GM19467 (cell line): ENCODE results near the gene CALCOCO2.
"Not testable (repeated sequence)": the region's sequence is repeated elsewhere in the genome, so short reads cannot be mapped to it uniquely, and the experiment has no call there.

ENCODE experiments used
- ATAC-seq: cut with Tn5 transposase; IDR thresholded peaks from one replicate; pipeline ENCODE4 v1.9.1; 2021; ENCODE audit warnings: mild to moderate bottlenecking, moderate library complexity; ENCODE audit not compliant: unreplicated experiment

Gene CALCOCO2

GRCh38 chr17:48820936-48821335 is 9.9 kb upstream of the CALCOCO2 start:
- not testable (repeated sequence) for ATAC-seq

GRCh38 chr17:48825446-48826381 is 5.1 kb upstream of the CALCOCO2 start:
- no peak for ATAC-seq

GRCh38 chr17:48831549-48831883 is 681 bp downstream of the CALCOCO2 start:
- no peak for ATAC-seq

GRCh38 chr17:48834973-48835372 is 4.1 kb downstream of the CALCOCO2 start:
- ATAC-seq, result no peak

- no peak for ATAC-seq
Observed at GRCh38 chr17:48835971-48836370, 5.1 kb downstream of the CALCOCO2 start.

GRCh38 chr17:48837458-48837857 is 6.6 kb downstream of the CALCOCO2 start:
- ATAC-seq, result not testable (repeated sequence)

- ATAC-seq, result no peak
Observed at GRCh38 chr17:48840441-48840840, 9.6 kb downstream of the CALCOCO2 start.

GRCh38 chr17:48841395-48841831 is 10.6 kb downstream of the CALCOCO2 start:
- peak; percentile 70 for ATAC-seq

- no peak for ATAC-seq
Observed at GRCh38 chr17:48842746-48843145, 11.9 kb downstream of the CALCOCO2 start.

GRCh38 chr17:48843187-48843900 is 12.5 kb downstream of the CALCOCO2 start:
- no peak for ATAC-seq

GRCh38 chr17:48850792-48851323 is 20.0 kb downstream of the CALCOCO2 start:
- no peak for ATAC-seq

- no peak for ATAC-seq
Observed at GRCh38 chr17:48854774-48855476, 24.1 kb downstream of the CALCOCO2 start.

- no peak for ATAC-seq
Observed at GRCh38 chr17:48856122-48856821, 25.4 kb downstream of the CALCOCO2 start.

- no peak for ATAC-seq
Observed at GRCh38 chr17:48860034-48860433, 29.2 kb downstream of the CALCOCO2 start.

- no peak for ATAC-seq
Observed at GRCh38 chr17:48860456-48860855, 29.6 kb downstream of the CALCOCO2 start.

GRCh38 chr17:48868916-48869500 is 38.2 kb downstream of the CALCOCO2 start:
- no peak for ATAC-seq

- no peak for ATAC-seq
Observed at GRCh38 chr17:48869821-48870318, 39.0 kb downstream of the CALCOCO2 start.

- ATAC-seq, result no peak
Observed at GRCh38 chr17:48871035-48871550, 40.3 kb downstream of the CALCOCO2 start.

GRCh38 chr17:48871551-48872351 is 40.9 kb downstream of the CALCOCO2 start:
- no peak for ATAC-seq
